GM06990 (cell line): ENCODE data around the gene AIF1.
A peak's percentile ranks its signal among the peaks of the same experiment; 100 is the strongest.

Source experiments
- DNase-seq: peaks from one replicate; pipeline ENCODE4 v3.0.0-alpha.2; 2011; ENCODE audit not compliant: insufficient read length; ENCODE audit errors: extremely low read depth
- H3K27me3 ChIP-seq: replicated peaks from 2 replicates; pipeline ENCODE4 v1.6.0; 2011; ENCODE audit warnings: low read length; ENCODE audit not compliant: control insufficient read depth, insufficient read depth
- H3K36me3 ChIP-seq: 2 replicates; pipeline ENCODE4 v1.5.1; 2011; ENCODE audit warnings: low read length; ENCODE audit not compliant: control insufficient read depth, insufficient read depth
- H3K4me3 ChIP-seq: replicated peaks from 2 replicates; pipeline ENCODE4 v1.5.1; 2011; ENCODE audit warnings: low read depth, mild to moderate bottlenecking, control low read depth, low read length
- TF ChIP-seq, protein P1 (sequence below): IDR thresholded peaks from 2 replicates; pipeline ENCODE4 v1.5.1; 2011; ENCODE audit warnings: low read length, control low read depth, mild to moderate bottlenecking, inconsistent platforms; ENCODE audit not compliant: insufficient read depth, poor library complexity, severe bottlenecking

The AIF1 gene

DNA sequence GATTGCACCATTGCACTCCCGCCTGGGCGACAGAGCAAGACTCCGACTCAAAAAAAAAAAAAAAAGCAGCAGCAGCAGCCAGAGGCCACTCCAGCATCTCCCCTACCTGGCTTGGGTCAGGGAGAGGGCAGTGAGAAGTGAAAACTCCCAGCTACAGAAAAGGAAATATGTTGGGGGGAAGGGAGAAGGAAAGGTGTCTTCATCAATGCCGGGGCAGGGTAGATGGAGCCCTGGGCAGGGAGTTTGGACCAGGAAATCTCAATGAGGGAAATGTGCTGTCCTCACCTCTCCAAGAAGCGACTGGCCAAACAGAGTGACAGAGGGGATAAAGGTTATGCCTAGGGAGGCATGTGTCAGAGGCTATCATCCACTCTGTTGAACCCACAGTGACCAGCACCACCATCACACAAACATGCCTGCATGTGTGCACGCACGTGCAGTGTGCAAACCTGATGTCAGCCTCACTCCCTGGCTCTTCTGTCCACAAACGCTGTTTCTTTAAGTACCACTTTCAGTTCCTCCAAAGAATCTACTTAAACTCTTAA is 887 bp upstream of the AIF1 start:
- TF ChIP-seq, protein P1, sequence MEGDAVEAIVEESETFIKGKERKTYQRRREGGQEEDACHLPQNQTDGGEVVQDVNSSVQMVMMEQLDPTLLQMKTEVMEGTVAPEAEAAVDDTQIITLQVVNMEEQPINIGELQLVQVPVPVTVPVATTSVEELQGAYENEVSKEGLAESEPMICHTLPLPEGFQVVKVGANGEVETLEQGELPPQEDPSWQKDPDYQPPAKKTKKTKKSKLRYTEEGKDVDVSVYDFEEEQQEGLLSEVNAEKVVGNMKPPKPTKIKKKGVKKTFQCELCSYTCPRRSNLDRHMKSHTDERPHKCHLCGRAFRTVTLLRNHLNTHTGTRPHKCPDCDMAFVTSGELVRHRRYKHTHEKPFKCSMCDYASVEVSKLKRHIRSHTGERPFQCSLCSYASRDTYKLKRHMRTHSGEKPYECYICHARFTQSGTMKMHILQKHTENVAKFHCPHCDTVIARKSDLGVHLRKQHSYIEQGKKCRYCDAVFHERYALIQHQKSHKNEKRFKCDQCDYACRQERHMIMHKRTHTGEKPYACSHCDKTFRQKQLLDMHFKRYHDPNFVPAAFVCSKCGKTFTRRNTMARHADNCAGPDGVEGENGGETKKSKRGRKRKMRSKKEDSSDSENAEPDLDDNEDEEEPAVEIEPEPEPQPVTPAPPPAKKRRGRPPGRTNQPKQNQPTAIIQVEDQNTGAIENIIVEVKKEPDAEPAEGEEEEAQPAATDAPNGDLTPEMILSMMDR, result no peak
- no peak for DNase-seq
- no peaks in the 10 kb centered on the region for H3K36me3 ChIP-seq
- H3K4me3 ChIP-seq, result no peak overlapping the region
- no peaks in the 10 kb centered on the region for H3K27me3 ChIP-seq

DNA sequence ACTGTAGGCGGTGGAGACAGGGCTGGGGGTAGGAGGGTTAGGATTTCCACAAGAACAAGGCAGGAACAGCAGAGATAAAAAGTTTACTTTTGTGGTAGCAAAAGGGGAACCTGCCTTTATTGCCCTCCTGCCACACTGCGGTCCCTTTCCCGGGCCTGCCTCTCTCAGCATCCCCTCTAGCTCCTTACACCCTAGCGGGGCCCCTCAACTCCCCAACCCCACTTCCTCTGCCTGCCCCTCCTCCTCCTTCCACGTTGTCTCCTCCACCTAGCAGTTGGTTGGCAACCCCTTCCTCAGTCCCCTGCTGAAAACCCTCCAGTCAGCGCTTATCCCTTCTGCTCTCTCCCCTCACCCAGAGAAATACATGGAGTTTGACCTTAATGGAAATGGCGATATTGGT is 714 bp downstream of the AIF1 start:
- no peak for DNase-seq
- Histone ChIP-seq H3K36me3 (no peaks in the 10 kb centered on the region), H3K27me3 (no peaks in the 10 kb centered on the region), H3K4me3 (peak overlapping the region; percentile 47)
- TF ChIP-seq, protein P1, result no peak

DNA sequence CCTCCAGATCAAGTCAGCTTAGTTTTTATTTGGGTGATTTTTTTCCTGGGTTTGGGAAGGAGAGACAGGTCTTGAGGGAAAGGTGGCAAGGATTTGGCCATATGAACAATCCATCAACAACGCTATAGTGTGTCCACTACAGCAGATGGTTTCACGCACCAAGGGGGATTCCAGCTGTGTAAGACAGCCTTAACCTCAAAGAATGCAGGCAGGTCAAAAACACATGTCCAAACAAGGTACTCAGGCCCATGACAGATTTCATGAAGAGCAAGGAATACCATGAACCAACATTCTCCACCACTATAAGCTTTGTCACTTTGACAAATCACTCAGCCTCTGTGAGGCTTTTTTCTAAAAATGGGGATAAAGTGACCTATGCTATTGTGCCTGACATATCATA is 2.0 kb downstream of the AIF1 start:
- TF ChIP-seq, protein P1, result no peak
- H3K36me3 ChIP-seq, result no peaks in the 10 kb centered on the region
- H3K4me3 ChIP-seq, result no peak overlapping the region
- no peaks in the 10 kb centered on the region for H3K27me3 ChIP-seq
- DNase-seq, result no peak

DNA sequence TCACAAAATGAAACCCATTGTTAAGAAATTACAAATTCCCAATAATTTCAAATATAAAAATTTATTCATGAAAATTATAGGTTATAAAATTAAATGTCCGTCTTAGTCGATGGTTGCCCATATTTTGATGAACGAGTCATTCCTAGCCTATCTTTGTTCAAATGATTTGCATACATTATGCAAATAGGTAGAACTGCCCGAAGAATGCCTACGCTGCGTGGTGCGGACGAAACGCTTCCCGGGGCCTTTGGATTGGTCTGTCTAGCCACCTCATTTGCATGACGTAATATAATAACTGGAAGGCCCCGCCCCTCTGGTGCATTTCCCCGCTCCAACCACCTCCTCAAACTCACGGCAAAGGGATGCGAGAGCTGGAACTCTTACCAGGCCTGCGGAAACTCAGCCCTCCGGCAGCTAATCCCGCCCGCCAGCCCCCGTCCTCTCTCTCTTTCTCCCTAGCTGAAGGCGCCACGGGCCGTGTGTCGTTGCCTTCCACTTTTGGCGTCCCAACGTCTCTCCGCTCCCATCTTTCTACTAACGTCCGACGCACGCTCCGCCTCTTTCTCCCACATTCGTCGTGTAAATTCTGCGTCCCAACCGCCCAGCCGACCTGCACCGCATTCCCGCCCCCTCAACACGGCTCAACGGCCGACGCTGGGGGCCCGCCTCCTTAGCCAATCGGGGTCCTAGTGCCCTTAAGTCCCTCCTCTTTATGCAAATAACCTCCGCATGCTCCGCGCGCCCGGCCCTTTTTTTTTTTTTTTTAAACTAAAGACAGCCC is 5.0 kb downstream of the AIF1 start:
- DNase-seq, result peak; percentile 99
- Histone ChIP-seq H3K27me3 (no peaks in the 10 kb centered on the region), H3K4me3 (peak overlapping the region; percentile 78), H3K36me3 (peaks cover 14% of the 10 kb centered on the region)
- TF ChIP-seq, protein P1, result no peak

DNA sequence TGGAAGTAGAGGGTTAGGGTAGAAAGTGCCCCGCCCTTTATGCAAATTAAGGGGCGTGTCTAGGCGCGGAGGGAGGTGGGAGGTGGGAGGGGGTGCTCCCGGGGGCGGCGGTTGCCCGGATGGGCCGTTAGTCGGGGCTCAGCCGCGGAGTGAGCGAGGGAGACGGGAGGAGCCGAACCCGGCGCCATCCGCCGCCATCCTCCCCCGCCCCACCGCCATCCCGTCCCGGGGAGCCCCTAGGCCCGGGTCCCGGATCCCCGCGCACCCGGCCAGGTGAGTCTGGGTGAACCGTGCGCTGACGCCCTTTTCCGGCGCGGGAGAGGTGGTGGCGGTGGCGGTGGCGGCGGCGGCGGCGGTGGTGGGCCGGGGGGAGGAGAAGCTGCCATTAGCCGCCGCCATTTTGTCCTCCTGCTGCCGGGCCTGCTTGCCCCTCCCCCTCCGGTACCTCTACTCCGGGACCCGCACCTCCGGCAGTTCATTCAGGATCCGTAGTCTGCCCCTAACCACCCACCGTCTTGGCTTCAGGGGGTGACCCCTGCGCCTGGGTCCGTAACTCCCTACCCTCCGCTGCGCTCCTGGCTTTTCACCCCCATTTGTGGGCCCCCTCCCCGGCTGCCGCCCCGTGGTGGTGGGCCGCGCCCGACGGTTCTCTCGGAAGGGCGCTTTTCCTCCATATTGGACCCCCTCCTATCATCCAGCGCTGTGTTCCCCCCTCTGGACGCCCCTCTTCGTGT is 5.7 kb downstream of the AIF1 start, which contains the start of gene PRRC2A:
PRRC2A (plus strand) TSS at position 130 of the 734 bp plus-strand sequence. CDS start 2,075 bp downstream, outside the sequence.
- Histone ChIP-seq H3K27me3 (no peaks in the 10 kb centered on the region), H3K4me3 (peak within 1 kb of the TSS; percentile 98), H3K36me3 (peaks cover 22% of the 10 kb centered on the region)
- no peak for DNase-seq
- TF ChIP-seq, protein P1, result no peak
